AG10803 (cell line): Measurements from ENCODE around the gene PNPLA3.

Experiments used
- DNase-seq: peaks from one replicate; pipeline ENCODE4 v3.0.0; 2010; ENCODE audit warnings: low read depth
- H3K4me3 ChIP-seq: 2 replicates; pipeline ENCODE4 v1.5.1; 2011; ENCODE audit warnings: mild to moderate bottlenecking, low read length, control low read depth
- CTCF ChIP-seq: conservative IDR thresholded peaks from 2 replicates; pipeline ENCODE4 v1.5.1; 2011; ENCODE audit warnings: mild to moderate bottlenecking, low read length, control low read depth, inconsistent platforms

The PNPLA3 gene

GRCh38 chr22:43985532-43985931 lies 61.9 kb downstream of the PNPLA3 start:
- no peak overlapping the region for H3K4me3 ChIP-seq
- DNase-seq: no peak

GRCh38 chr22:43988116-43988820 lies 64.7 kb downstream of the PNPLA3 start:
- TF ChIP-seq CTCF: no peak
- DNase-seq: no peak
- H3K4me3 ChIP-seq: no peak overlapping the region

More at GRCh38 chr22:43985532-43985931, 61.9 kb downstream of the PNPLA3 start:
- no peak for TF ChIP-seq CTCF

- no peak for DNase-seq
- H3K4me3 ChIP-seq: no peak overlapping the region
- no peak for TF ChIP-seq CTCF
These were observed 65.4 kb downstream of the PNPLA3 start for GRCh38 chr22:43988960-43989359.

- no peak for DNase-seq
- no peak overlapping the region for H3K4me3 ChIP-seq
- TF ChIP-seq CTCF: no peak
These were observed 66.4 kb downstream of the PNPLA3 start for GRCh38 chr22:43990044-43990443.

GRCh38 chr22:43991316-43992020 lies 67.9 kb downstream of the PNPLA3 start:
- no peak for TF ChIP-seq CTCF
- no peak for DNase-seq
- no peak overlapping the region for H3K4me3 ChIP-seq

GRCh38 chr22:43992331-43992821 lies 68.8 kb downstream of the PNPLA3 start:
- no peak for TF ChIP-seq CTCF
- peak; percentile 85 for DNase-seq
- no peak overlapping the region for H3K4me3 ChIP-seq
